AG04450 (cell line): ENCODE measurements around the gene NBPF10. TPM values are rescaled to one million over a fixed set of nuclear protein-coding genes. Genes with fewer than 3 reads are reported as not detected.
"Not testable (repeated sequence)": the region's sequence is repeated elsewhere in the genome, so short reads cannot be mapped to it uniquely, and the experiment has no call there.

Experiments
- CTCF ChIA-PET: fragments of 300-600, 350-600 bp; formaldehyde crosslinking; extraction: SDS; loops from one replicate; lab custom pipeline; 2022; ENCODE audit warnings: antibody characterized with exemption, inconsistent platforms; lab: Charles Lee
- POLR2A ChIA-PET: fragments of 350-600 bp; formaldehyde crosslinking; extraction: SDS; loops from one replicate; lab custom pipeline; 2021; ENCODE audit warnings: antibody characterized with exemption, inconsistent platforms; lab: Yijun Ruan, JAX
- DNase-seq: peaks from one replicate; pipeline ENCODE4 v3.0.0-alpha.2; 2011; ENCODE audit warnings: low read depth, low spot score
- H3K27ac ChIP-seq: one replicate; pipeline ENCODE4 v1.5.1; 2012; ENCODE audit warnings: low read depth, low read length, control low read depth
- H3K27me3 ChIP-seq: one replicate; pipeline ENCODE4 v1.6.0; 2012; ENCODE audit warnings: low read length; ENCODE audit not compliant: control insufficient read depth, insufficient read depth
- H3K4me3 ChIP-seq: 2 replicates; pipeline ENCODE4 v1.5.1; 2011; ENCODE audit warnings: mild to moderate bottlenecking, low read depth, low read length, control low read depth
- H3K9me3 ChIP-seq: 2 replicates; pipeline ENCODE4 v1.5.1; 2012; ENCODE audit warnings: low read length; ENCODE audit not compliant: control insufficient read depth, insufficient read depth
- polyA minus RNA-seq: library from RNA; depleted of rRNA, polyadenylated mRNA; stranded (reverse); fragments of >200 nt; gene quantifications from 2 replicates; pipeline ENCODE4 v1.2.3, GENCODE V29; 2011; rRNA and poly(A)+ RNA removed
- polyA plus RNA-seq: library from polyadenylated mRNA; depleted of rRNA; stranded (reverse); fragments of >200 nt; gene quantifications from 2 replicates; pipeline ENCODE4 v1.2.3, GENCODE V29; 2011; rRNA removed

Gene NBPF10, protein sequence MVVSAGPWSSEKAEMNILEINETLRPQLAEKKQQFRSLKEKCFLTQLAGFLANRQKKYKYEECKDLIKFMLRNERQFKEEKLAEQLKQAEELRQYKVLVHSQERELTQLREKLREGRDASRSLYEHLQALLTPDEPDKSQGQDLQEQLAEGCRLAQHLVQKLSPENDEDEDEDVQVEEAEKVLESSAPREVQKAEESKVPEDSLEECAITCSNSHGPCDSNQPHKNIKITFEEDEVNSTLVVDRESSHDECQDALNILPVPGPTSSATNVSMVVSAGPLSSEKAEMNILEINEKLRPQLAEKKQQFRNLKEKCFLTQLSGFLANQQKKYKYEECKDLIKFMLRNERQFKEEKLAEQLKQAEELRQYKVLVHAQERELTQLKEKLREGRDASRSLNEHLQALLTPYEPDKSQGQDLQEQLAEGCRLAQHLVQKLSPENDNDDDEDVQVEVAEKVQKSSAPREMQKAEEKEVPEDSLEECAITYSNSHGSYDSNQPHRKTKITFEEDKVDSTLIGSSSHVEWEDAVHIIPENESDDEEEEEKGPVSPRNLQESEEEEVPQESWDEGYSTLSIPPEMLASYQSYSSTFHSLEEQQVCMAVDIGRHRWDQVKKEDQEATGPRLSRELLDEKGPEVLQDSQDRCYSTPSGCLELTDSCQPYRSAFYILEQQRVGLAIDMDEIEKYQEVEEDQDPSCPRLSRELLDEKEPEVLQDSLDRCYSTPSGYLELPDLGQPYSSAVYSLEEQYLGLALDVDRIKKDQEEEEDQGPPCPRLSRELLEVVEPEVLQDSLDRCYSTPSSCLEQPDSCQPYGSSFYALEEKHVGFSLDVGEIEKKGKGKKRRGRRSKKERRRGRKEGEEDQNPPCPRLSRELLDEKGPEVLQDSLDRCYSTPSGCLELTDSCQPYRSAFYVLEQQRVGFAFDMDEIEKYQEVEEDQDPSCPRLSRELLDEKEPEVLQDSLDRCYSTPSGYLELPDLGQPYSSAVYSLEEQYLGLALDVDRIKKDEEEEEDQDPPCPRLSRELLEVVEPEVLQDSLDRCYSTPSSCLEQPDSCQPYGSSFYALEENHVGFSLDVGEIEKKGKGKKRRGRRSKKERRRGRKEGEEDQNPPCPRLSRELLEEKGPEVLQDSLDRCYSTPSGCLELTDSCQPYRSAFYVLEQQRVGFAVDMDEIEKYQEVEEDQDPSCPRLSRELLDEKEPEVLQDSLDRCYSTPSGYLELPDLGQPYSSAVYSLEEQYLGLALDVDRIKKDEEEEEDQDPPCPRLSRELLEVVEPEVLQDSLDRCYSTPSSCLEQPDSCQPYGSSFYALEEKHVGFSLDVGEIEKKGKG (N-terminal part only)
- polyA plus RNA-seq = 1.5 and 1.9 TPM in 2 replicates
- 3.8 and 4.8 TPM in 2 replicates for polyA minus RNA-seq

DNA sequence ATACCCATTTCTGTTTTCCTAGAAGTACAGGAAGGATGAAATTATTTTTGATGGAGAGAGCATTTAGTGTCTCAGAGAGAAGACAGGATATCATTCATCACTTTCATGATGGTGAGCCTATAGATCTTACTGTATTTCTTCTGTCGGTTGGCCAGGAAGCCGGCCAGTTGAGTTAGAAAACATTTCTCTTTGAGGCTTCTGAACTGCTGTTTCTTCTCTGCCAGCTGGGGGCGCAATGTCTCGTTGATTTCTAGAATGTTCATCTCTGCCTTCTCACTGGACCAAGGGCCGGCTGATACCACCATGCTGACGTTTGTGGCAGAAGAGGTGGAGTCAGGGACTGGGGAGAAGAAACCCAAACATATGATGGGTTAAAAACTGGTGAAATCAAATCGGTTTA, at the start of gene NBPF10:
Gene NBPF10, minus strand, starts transcription at position 340 of the 400 bp plus-strand sequence. Its CDS starts 35 bp downstream, at position 305.
- H3K4me3 ChIP-seq, DNase-seq, H3K27ac ChIP-seq, H3K27me3 ChIP-seq, POLR2A ChIA-PET, CTCF ChIA-PET, H3K9me3 ChIP-seq: not testable (repeated sequence)

DNA sequence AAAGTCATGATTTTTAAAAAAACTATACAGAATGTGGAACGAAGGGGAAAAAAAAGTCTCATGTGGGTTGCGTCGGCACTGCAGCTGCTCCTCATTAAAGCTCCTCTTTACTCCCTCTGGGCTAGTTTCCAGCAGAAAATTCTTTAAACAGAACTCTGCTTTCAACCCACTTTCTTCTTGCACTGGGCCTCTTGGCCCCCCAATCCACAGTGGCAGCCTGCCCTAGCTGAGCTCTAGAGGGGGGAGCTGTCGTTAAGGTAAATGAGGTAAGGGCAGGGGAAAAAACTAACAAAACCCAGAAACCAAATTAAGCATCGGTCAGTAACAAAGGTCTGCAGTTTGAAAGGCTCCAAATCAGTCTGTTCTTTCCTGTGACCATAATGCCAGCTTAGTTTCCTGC, 29.9 kb upstream of the NBPF10 start:
- CTCF ChIA-PET, POLR2A ChIA-PET: not testable (repeated sequence)

DNA sequence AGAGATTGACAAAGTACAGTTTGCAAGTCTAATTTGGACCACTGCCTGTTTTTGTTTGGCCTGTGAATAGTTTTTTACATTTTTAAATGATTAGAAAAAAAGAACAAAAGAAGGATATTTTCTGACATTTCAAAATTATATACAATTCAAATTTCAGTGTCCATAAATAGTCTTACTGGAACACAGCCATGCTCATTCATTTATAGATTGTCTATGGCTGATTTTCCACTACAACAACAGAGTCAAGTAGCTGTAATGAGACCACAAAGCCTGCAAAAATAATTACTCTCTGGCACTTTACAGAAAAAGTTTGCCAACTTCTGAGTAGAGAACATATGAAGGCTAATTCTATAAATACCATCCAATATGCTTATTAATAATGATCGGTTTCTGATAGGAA, 23.1 kb upstream of the NBPF10 start:
- CTCF ChIA-PET = not testable (repeated sequence)

More for the DNA sequence above, 29.9 kb upstream of the NBPF10 start:
- not testable (repeated sequence) for H3K27ac ChIP-seq, H3K4me3 ChIP-seq, H3K27me3 ChIP-seq, H3K9me3 ChIP-seq, DNase-seq

DNA sequence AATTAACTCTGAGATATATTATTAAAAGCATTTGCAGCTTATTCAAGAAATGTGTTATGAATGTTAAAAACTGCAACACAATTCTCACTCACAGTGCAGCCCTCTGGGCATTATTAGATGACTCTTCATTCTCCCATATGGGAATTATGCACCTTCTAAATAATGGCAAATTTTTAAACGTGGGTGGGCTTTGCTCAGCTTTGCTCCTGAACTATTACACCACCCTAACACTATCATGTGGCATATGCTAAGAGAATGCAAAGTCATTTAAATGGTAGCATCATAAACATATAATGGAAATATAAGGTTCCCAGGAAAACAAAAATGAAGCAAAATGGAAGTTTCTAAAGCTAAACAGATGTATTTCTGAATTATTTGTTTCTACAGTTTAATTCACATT, 22.7 kb upstream of the NBPF10 start:
- CTCF ChIA-PET = not testable (repeated sequence)

More for the DNA sequence above, 23.1 kb upstream of the NBPF10 start:
- H3K9me3 ChIP-seq, H3K27me3 ChIP-seq, H3K4me3 ChIP-seq, POLR2A ChIA-PET, H3K27ac ChIP-seq, DNase-seq: not testable (repeated sequence)

More for the DNA sequence above, 22.7 kb upstream of the NBPF10 start:
- POLR2A ChIA-PET, H3K4me3 ChIP-seq, DNase-seq, H3K27ac ChIP-seq, H3K9me3 ChIP-seq, H3K27me3 ChIP-seq: not testable (repeated sequence)

Other genes starting within 250 kb of the NBPF10 start
- gene ITGA10, start 234.8 kb downstream of the NBPF10 start, polyA plus RNA-seq = 0.68 and 0.78 TPM in 2 replicates
- 44.2 and 51.1 TPM in 2 replicates for gene PEX11B, start 226.1 kb downstream of the NBPF10 start, polyA plus RNA-seq
- 134 and 158 TPM in 2 replicates for gene RBM8A, start 217.3 kb downstream of the NBPF10 start, polyA plus RNA-seq
- gene LIX1L, start 186.8 kb downstream of the NBPF10 start, polyA plus RNA-seq = 39.3 and 47.2 TPM in 2 replicates
- gene ANKRD34A, start 180.2 kb downstream of the NBPF10 start, polyA plus RNA-seq = 0.83 and 1.2 TPM in 2 replicates
- 23.1 and 25.0 TPM in 2 replicates for gene POLR3GL, start 180.1 kb downstream of the NBPF10 start, polyA plus RNA-seq
- gene TXNIP, start 148.2 kb downstream of the NBPF10 start, polyA plus RNA-seq = 156 and 229 TPM in 2 replicates
- gene HJV, start 123.1 kb downstream of the NBPF10 start, polyA plus RNA-seq = not detected in 2 replicates
- 33.5 and 35.8 TPM in 2 replicates for gene NOTCH2NLA, start 84.2 kb upstream of the NBPF10 start, polyA plus RNA-seq